SU-DHL-6 (cell line): Measurements from ENCODE around the gene TTBK1.

Experiments used
- CTCF ChIP-seq: fragments of 200-600 bp; sonication (generic); IDR thresholded peaks from one replicate; pipeline ENCODE4 v1.5.1; 2017; ENCODE audit warnings: antibody characterized with exemption, mild to moderate bottlenecking, low read length, moderate library complexity; ENCODE audit not compliant: insufficient read depth, poor library complexity, severe bottlenecking
- EZH2phosphoT487 ChIP-seq: fragments of 200-600 bp; sonication (generic), shearing (Covaris generic); conservative IDR thresholded peaks from 2 replicates; pipeline ENCODE4 v1.6.1; 2018; ENCODE audit warnings: mild to moderate bottlenecking, antibody characterized with exemption, low read length, moderate library complexity, mixed read lengths

GRCh38 chr6:43285832-43286231 lies 42.6 kb downstream of the TTBK1 start:
- TF ChIP-seq CTCF: no peak
- no peak for TF ChIP-seq EZH2phosphoT487
